ENCODE measurements around the gene DLGAP4.

Gene DLGAP4

DNA sequence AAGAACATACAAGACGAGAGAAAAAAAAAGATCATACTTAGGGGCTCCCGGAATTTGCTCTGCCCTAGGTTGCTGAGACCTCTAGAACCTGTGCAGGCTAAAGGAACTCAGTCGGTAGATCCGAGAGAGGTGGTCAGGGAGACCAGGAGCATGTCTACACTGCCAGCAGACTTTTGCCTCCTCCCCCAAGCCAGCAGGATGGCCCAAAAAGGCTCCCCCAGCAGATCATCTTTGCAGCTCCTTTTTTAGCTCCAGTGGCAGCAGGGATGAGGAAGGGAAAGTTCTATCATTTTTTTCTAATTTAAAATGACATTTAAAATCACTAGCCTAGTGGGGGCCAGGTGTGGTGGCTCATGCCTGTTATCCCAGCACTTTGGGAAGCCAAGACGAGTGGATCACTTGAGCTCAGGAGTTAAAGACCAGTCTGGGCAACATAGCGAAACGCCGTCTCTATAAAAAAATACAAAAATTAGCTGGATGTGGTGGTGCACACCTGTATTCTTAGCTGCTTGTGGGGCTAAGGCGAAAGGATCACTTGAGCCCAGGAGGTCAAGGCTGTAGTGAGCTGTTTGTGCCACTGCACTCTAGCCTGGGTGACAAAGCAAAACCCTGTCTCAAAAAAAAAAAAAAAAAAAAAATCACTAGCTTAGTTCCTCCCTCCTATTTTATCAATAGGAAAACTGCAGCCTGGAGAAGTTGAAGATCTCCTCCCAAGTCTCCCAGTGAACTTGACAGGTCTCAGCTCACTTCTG is 165.9 kb downstream of the DLGAP4 start:
- Histone ChIP-seq H2BK5ac (ENCODE audit: low read depth, low read length, poor library complexity, severe bottlenecking) (no peak overlapping the region), H3K14ac (ENCODE audit: low read length in 2 of 2) (no peak overlapping the region), H3K9me3 (ENCODE audit: control insufficient read depth, low read length) (no peaks in the 10 kb centered on the region), H3K27ac (ENCODE audit: low read length, poor library complexity, severe bottlenecking) (no peak overlapping the region), H3K79me1 (replicated peaks; ENCODE audit: low read length, poor library complexity, severe bottlenecking) (no peaks in the 10 kb centered on the region), H2AFZ (ENCODE audit: low read depth, low read length) (no peak overlapping the region), H2AK5ac (ENCODE audit: low read length, severe bottlenecking) (no peak overlapping the region), H3K4me1 (ENCODE audit: control insufficient read depth, insufficient read depth, low read depth, low read length) (peaks cover 46% of the 10 kb centered on the region), H2BK120ac (ENCODE audit: low read depth, low read length) (no peak overlapping the region), H3K4ac (ENCODE audit: low read depth in 1 of 2, low read length in 2 of 2) (no peak overlapping the region), H3K4me2 (ENCODE audit: low read length, poor library complexity, severe bottlenecking) (no peak overlapping the region), H3K36me3 (ENCODE audit: control insufficient read depth in 1 of 2, insufficient read depth in 2 of 2, low read depth in 1 of 2, low read length in 2 of 2) (peaks cover 5 to 6% of the 10 kb centered on the region in 2 experiments), H3K18ac (ENCODE audit: low read depth in 1 of 2, low read length in 2 of 2) (no peak overlapping the region), H2BK15ac (ENCODE audit: low read depth, poor library complexity, severe bottlenecking) (no peak overlapping the region), H3K27me3 (ENCODE audit: control insufficient read depth in 1 of 2, insufficient read depth in 1 of 2, low read length in 2 of 2) (no peaks in the 10 kb centered on the region), H3K4me3 (ENCODE audit: insufficient read depth in 1 of 2, low read depth in 1 of 2, low read length in 2 of 2) (peak overlapping the region in 1 of 2 experiments; percentile 58), H2BK12ac (ENCODE audit: low read length in 2 of 2) (no peak overlapping the region), H4K8ac (ENCODE audit: low read length) (no peak overlapping the region), H3K23ac (ENCODE audit: low read length in 2 of 2) (no peak overlapping the region), H3K9ac (ENCODE audit: low read length) (peak overlapping the region; percentile 70), H4K91ac (ENCODE audit: low read length) (no peak overlapping the region)
- no peak for DNase-seq
- WGBS, result 91% methylated on average over 9 of the region's 9 CpGs

GRCh38 chr20:36472637-36473090 is 166.5 kb downstream of the DLGAP4 start:
- Histone ChIP-seq H2BK12ac (ENCODE audit: low read length in 2 of 2) (no peak overlapping the region), H3K4ac (ENCODE audit: low read depth in 1 of 2, low read length in 2 of 2) (no peak overlapping the region), H4K8ac (ENCODE audit: low read length) (peak overlapping the region; percentile 8), H3K4me2 (ENCODE audit: low read length, poor library complexity, severe bottlenecking) (no peak overlapping the region), H2BK120ac (ENCODE audit: low read depth, low read length) (no peak overlapping the region), H3K27ac (ENCODE audit: low read length, poor library complexity, severe bottlenecking) (peak overlapping the region; percentile 5), H2AK5ac (ENCODE audit: low read length, severe bottlenecking) (no peak overlapping the region), H3K9ac (ENCODE audit: low read length) (peak overlapping the region; percentile 70), H3K4me1 (ENCODE audit: control insufficient read depth, insufficient read depth, low read depth, low read length) (peaks cover 40% of the 10 kb centered on the region), H3K14ac (ENCODE audit: low read length in 2 of 2) (peak overlapping the region in 1 of 2 experiments; percentile 21), H3K9me3 (ENCODE audit: control insufficient read depth, low read length) (no peaks in the 10 kb centered on the region), H3K23ac (ENCODE audit: low read length in 2 of 2) (no peak overlapping the region), H4K91ac (ENCODE audit: low read length) (peak overlapping the region; percentile 77), H3K18ac (ENCODE audit: low read depth in 1 of 2, low read length in 2 of 2) (peak overlapping the region; percentile 50 to 80), H3K4me3 (ENCODE audit: insufficient read depth in 1 of 2, low read depth in 1 of 2, low read length in 2 of 2) (peak overlapping the region in 1 of 2 experiments; percentile 58), H2BK5ac (ENCODE audit: low read depth, low read length, poor library complexity, severe bottlenecking) (no peak overlapping the region), H3K79me1 (replicated peaks; ENCODE audit: low read length, poor library complexity, severe bottlenecking) (no peaks in the 10 kb centered on the region), H2AFZ (ENCODE audit: low read depth, low read length) (no peak overlapping the region), H3K36me3 (ENCODE audit: control insufficient read depth in 1 of 2, insufficient read depth in 2 of 2, low read depth in 1 of 2, low read length in 2 of 2) (peaks cover 8 to 9% of the 10 kb centered on the region in 2 experiments), H2BK15ac (ENCODE audit: low read depth, poor library complexity, severe bottlenecking) (no peak overlapping the region), H3K27me3 (ENCODE audit: control insufficient read depth in 1 of 2, insufficient read depth in 1 of 2, low read length in 2 of 2) (no peaks in the 10 kb centered on the region)
- 19% methylated on average over 6 of the region's 6 CpGs for WGBS
- DNase-seq, result peak; percentile 46

DNA sequence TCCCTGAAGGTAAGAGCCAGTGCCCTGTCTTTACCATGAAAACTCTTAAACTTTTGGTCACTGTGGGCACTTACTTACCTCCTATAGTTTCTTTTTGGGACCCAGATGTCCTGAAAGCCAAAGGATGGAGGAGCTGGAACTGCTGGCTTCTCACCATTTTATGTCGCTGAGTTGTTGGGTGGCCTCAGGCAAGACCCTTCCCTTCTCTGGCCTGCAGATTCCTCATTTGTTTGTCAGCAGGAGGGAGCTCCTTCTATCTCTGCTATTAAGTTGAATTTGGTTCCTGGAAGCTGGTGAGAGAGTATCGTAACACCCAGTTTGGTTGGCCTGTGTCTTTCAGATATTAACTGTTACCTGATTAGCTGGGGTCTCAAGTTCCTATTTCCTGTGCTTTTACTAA is 167.0 kb downstream of the DLGAP4 start:
- Histone ChIP-seq H2AK5ac (ENCODE audit: low read length, severe bottlenecking) (no peak overlapping the region), H3K4me3 (ENCODE audit: insufficient read depth in 1 of 2, low read depth in 1 of 2, low read length in 2 of 2) (peak overlapping the region in 1 of 2 experiments; percentile 58), H3K4me1 (ENCODE audit: control insufficient read depth, insufficient read depth, low read depth, low read length) (peaks cover 36% of the 10 kb centered on the region), H3K9me3 (ENCODE audit: control insufficient read depth, low read length) (no peaks in the 10 kb centered on the region), H3K23ac (ENCODE audit: low read length in 2 of 2) (no peak overlapping the region), H3K36me3 (ENCODE audit: control insufficient read depth in 1 of 2, insufficient read depth in 2 of 2, low read depth in 1 of 2, low read length in 2 of 2) (peaks cover 11 to 12% of the 10 kb centered on the region in 2 experiments), H2BK120ac (ENCODE audit: low read depth, low read length) (no peak overlapping the region), H3K79me1 (replicated peaks; ENCODE audit: low read length, poor library complexity, severe bottlenecking) (no peaks in the 10 kb centered on the region), H3K27me3 (ENCODE audit: control insufficient read depth in 1 of 2, insufficient read depth in 1 of 2, low read length in 2 of 2) (no peaks in the 10 kb centered on the region), H3K14ac (ENCODE audit: low read length in 2 of 2) (no peak overlapping the region), H3K18ac (ENCODE audit: low read depth in 1 of 2, low read length in 2 of 2) (no peak overlapping the region), H4K8ac (ENCODE audit: low read length) (no peak overlapping the region), H2BK12ac (ENCODE audit: low read length in 2 of 2) (no peak overlapping the region), H2AFZ (ENCODE audit: low read depth, low read length) (no peak overlapping the region), H2BK15ac (ENCODE audit: low read depth, poor library complexity, severe bottlenecking) (no peak overlapping the region), H4K91ac (ENCODE audit: low read length) (no peak overlapping the region), H3K4ac (ENCODE audit: low read depth in 1 of 2, low read length in 2 of 2) (no peak overlapping the region), H2BK5ac (ENCODE audit: low read depth, low read length, poor library complexity, severe bottlenecking) (no peak overlapping the region), H3K27ac (ENCODE audit: low read length, poor library complexity, severe bottlenecking) (no peak overlapping the region), H3K4me2 (ENCODE audit: low read length, poor library complexity, severe bottlenecking) (no peak overlapping the region), H3K9ac (ENCODE audit: low read length) (peak overlapping the region; percentile 70)
- DNase-seq, result no peak
- 84% methylated on average over 2 of the region's 2 CpGs for WGBS

DNA sequence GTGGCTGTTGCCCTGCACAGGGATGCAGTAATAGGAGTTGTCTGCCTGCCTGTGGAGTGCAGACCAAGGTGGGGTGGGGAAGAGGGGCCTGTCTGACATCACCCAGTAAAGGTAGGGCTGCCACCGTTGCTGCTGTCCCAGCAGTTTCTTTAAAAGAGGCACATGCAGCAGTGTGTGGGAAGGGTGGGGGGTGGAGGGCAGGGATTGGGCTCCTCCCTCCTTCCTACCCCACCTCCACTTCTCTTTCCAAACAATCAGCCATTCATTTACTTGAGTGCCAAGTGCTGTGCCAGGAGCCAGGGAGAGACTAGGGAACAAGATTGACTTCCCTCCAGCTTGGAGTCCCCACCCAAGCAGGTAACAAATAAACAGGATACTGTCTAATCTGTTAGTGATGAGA is 168.4 kb downstream of the DLGAP4 start:
- WGBS, result no CpG with 5 or more reads among the region's 1 CpG
- H2BK12ac ChIP-seq (ENCODE audit: low read length in 2 of 2), result no peak overlapping the region
- no peak overlapping the region for H2BK15ac ChIP-seq (ENCODE audit: low read depth, poor library complexity, severe bottlenecking)

More for the DNA sequence above, 168.4 kb downstream of the DLGAP4 start:
- Histone ChIP-seq H3K4ac (ENCODE audit: low read depth in 1 of 2, low read length in 2 of 2) (no peak overlapping the region), H3K9me3 (ENCODE audit: control insufficient read depth, low read length) (no peaks in the 10 kb centered on the region), H3K36me3 (ENCODE audit: control insufficient read depth in 1 of 2, insufficient read depth in 2 of 2, low read depth in 1 of 2, low read length in 2 of 2) (peaks cover 16 to 18% of the 10 kb centered on the region in 2 experiments), H3K79me1 (replicated peaks; ENCODE audit: low read length, poor library complexity, severe bottlenecking) (no peaks in the 10 kb centered on the region), H3K27ac (ENCODE audit: low read length, poor library complexity, severe bottlenecking) (peak overlapping the region; percentile 31), H4K8ac (ENCODE audit: low read length) (peak overlapping the region; percentile 36), H3K27me3 (ENCODE audit: control insufficient read depth in 1 of 2, insufficient read depth in 1 of 2, low read length in 2 of 2) (no peaks in the 10 kb centered on the region), H3K4me1 (ENCODE audit: control insufficient read depth, insufficient read depth, low read depth, low read length) (peaks cover 29% of the 10 kb centered on the region), H2BK5ac (ENCODE audit: low read depth, low read length, poor library complexity, severe bottlenecking) (no peak overlapping the region), H3K23ac (ENCODE audit: low read length in 2 of 2) (no peak overlapping the region), H3K9ac (ENCODE audit: low read length) (peak overlapping the region; percentile 59), H3K4me3 (ENCODE audit: insufficient read depth in 1 of 2, low read depth in 1 of 2, low read length in 2 of 2) (no peak overlapping the region), H2AFZ (ENCODE audit: low read depth, low read length) (no peak overlapping the region), H3K4me2 (ENCODE audit: low read length, poor library complexity, severe bottlenecking) (no peak overlapping the region), H3K18ac (ENCODE audit: low read depth in 1 of 2, low read length in 2 of 2) (peak overlapping the region in 1 of 2 experiments; percentile 28), H2AK5ac (ENCODE audit: low read length, severe bottlenecking) (peak overlapping the region; percentile 64), H4K91ac (ENCODE audit: low read length) (no peak overlapping the region), H2BK120ac (ENCODE audit: low read depth, low read length) (no peak overlapping the region), H3K14ac (ENCODE audit: low read length in 2 of 2) (no peak overlapping the region)
- no peak for DNase-seq
